ENCODE results near the gene CITED1. TPM values are rescaled to one million over a fixed set of nuclear protein-coding genes. Genes with fewer than 3 reads are reported as not detected.

CITED1 gene, protein sequence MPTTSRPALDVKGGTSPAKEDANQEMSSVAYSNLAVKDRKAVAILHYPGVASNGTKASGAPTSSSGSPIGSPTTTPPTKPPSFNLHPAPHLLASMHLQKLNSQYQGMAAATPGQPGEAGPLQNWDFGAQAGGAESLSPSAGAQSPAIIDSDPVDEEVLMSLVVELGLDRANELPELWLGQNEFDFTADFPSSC
- under 1 TPM in 1 of 2 donors, not detected in 1; 0.51 TPM for total RNA-seq

DNA sequence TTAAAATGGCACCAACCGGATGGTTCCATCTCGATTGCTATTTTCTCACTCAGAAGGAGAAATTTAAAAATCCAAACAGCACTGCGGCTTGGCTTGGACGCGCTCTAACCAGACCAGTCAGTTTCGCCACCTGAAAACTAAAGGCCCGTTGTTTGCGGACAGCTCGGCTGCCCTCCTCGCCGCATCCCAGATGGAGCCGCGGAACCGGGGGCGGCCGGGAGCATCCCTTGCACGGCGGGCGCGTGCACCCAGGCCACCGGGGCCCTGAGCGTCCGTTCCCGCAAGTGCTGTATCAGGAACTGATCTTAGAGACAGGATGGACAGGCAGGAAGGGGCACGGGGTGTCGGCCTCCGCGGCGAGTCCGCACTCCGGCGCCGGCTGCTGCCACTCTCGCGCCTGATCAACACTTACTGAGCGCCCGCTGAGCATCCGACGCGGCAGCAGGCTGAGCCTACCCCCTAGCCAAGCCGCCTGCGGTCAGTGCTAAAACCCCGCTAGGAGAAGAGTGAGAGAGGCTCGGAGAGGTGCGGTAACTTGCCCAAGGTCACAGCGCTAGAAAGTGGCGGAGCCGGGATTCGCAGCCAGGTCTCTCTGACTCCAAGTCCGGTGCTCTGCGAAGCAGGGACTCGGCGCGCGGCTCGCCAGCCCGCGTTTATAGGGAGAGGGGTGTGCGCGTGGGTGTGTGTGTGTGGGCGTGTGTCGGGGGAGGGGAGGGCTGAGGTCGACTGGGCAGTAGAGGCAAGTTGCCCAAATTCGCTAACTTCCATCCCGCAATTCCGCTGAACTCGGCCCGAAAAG lies at the start of gene CITED1:
Gene CITED1 (minus strand): TSS at position 629 of the 799 bp plus-strand sequence. CDS start 3,045 bp downstream, outside the sequence.
- H3K4me1 ChIP-seq, result peaks cover 0 to 38% of the 10 kb centered on the region in 2 donors
- H3K9me3 ChIP-seq, result no peaks in the 10 kb centered on the region
- H3K4me3 ChIP-seq, result peak within 1 kb of the TSS; percentile 47 to 56
- H3K27me3 ChIP-seq, result peaks cover 13 to 32% of the 10 kb centered on the region in 2 donors
- TF ChIP-seq, protein P1, sequence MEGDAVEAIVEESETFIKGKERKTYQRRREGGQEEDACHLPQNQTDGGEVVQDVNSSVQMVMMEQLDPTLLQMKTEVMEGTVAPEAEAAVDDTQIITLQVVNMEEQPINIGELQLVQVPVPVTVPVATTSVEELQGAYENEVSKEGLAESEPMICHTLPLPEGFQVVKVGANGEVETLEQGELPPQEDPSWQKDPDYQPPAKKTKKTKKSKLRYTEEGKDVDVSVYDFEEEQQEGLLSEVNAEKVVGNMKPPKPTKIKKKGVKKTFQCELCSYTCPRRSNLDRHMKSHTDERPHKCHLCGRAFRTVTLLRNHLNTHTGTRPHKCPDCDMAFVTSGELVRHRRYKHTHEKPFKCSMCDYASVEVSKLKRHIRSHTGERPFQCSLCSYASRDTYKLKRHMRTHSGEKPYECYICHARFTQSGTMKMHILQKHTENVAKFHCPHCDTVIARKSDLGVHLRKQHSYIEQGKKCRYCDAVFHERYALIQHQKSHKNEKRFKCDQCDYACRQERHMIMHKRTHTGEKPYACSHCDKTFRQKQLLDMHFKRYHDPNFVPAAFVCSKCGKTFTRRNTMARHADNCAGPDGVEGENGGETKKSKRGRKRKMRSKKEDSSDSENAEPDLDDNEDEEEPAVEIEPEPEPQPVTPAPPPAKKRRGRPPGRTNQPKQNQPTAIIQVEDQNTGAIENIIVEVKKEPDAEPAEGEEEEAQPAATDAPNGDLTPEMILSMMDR (IDR thresholded peaks at IDR 0.05), result no peak
- H3K27ac ChIP-seq, result no peak within 1 kb of the TSS
- DNase-seq (ENCODE audit: low spot score), result no peak
- no peaks in the 10 kb centered on the region for H3K36me3 ChIP-seq

DNA sequence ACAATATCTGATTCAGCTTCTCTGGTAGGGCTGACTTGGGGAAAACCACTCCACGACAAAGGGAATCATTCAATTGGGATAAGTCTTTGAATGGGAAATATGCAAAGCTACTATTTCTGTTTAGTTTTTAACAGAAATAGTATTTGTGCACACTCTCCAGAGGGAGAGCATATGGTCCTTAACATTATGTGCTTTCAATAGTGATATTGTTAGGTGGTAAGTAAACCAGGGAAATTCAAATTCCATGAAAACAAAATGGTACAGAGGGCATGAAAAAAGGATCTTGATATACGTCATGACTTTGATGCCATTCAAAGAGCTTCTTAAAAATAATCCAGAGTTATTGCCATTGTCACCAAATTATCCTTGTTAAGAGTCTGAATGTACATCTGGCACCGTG lies 47.1 kb upstream of the CITED1 start:
- TF ChIP-seq, protein P1 (IDR thresholded peaks at IDR 0.05), result no peak
- no peak for DNase-seq (ENCODE audit: low spot score)
- no peaks in the 10 kb centered on the region for H3K9me3 ChIP-seq
- H3K4me3 ChIP-seq, result no peak overlapping the region
- H3K36me3 ChIP-seq, result no peaks in the 10 kb centered on the region
- H3K27ac ChIP-seq, result no peak overlapping the region
- H3K27me3 ChIP-seq, result no peaks in the 10 kb centered on the region
- H3K4me1 ChIP-seq, result no peaks in the 10 kb centered on the region

DNA sequence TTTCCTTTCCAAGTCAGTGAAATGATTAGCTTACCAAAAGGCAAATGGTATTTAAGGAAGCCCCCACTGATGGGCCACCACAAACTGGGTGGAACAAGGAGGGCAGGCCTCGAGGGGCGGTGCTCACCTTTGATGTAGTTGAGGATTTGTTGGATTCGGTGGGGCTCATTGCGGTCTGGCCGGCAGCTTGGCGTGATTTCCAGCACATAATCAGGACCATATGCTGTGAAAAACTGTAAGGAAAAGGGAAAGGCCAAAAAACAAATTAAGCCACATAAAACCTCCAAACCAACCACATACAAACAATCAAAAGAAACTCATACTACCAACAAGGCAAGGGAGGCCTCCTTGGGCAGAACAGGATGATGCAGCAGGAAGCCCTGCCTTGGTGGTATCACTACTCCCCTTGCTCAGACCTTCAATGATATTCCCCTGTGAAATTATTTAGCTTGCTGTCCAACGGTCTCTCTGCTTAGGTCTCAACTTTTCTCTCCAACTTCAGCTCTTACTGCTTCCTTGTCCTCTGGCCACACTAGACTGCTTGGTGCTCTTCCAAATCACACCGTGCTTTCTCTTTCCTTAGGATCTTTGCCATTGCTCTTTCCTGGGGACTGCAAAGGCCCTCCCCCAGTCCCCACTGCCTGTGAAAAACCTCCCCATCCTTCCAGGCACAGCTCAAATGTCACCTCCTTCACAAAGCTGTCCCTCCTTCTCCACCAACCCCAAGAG lies 46.1 kb upstream of the CITED1 start:
- H3K36me3 ChIP-seq, result no peaks in the 10 kb centered on the region
- TF ChIP-seq, protein P1 (IDR thresholded peaks at IDR 0.05), result no peak
- H3K9me3 ChIP-seq, result no peaks in the 10 kb centered on the region
- no peak for DNase-seq (ENCODE audit: low spot score)
- no peak overlapping the region for H3K4me3 ChIP-seq
- H3K27ac ChIP-seq, result no peak overlapping the region
- H3K4me1 ChIP-seq, result no peaks in the 10 kb centered on the region
- no peaks in the 10 kb centered on the region for H3K27me3 ChIP-seq

DNA sequence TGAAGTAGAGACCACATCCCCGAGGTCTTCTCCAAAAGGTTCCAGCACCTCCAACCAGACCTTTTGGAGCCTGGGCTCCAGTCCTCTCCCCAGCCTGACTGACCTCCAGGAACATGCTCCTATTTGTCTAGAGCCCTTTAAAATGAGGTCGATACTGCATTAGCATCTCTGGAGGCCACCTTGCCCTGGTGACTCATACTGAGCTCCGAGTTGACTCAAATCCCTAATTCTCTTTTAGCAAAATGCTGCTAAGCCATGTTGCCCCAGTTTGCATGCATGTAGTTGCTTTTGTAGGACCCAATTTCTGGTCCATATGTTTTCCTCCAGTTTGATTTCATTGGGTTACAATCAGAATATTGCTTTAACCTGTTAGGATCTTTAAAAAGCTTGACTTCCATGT lies 43.5 kb upstream of the CITED1 start:
- H3K27me3 ChIP-seq, result no peaks in the 10 kb centered on the region
- H3K4me1 ChIP-seq, result no peaks in the 10 kb centered on the region
- TF ChIP-seq, protein P1 (IDR thresholded peaks at IDR 0.05), result no peak
- H3K27ac ChIP-seq, result no peak overlapping the region
- H3K9me3 ChIP-seq, result no peaks in the 10 kb centered on the region
- no peak overlapping the region for H3K4me3 ChIP-seq
- H3K36me3 ChIP-seq, result no peaks in the 10 kb centered on the region
- no peak for DNase-seq (ENCODE audit: low spot score)

DNA sequence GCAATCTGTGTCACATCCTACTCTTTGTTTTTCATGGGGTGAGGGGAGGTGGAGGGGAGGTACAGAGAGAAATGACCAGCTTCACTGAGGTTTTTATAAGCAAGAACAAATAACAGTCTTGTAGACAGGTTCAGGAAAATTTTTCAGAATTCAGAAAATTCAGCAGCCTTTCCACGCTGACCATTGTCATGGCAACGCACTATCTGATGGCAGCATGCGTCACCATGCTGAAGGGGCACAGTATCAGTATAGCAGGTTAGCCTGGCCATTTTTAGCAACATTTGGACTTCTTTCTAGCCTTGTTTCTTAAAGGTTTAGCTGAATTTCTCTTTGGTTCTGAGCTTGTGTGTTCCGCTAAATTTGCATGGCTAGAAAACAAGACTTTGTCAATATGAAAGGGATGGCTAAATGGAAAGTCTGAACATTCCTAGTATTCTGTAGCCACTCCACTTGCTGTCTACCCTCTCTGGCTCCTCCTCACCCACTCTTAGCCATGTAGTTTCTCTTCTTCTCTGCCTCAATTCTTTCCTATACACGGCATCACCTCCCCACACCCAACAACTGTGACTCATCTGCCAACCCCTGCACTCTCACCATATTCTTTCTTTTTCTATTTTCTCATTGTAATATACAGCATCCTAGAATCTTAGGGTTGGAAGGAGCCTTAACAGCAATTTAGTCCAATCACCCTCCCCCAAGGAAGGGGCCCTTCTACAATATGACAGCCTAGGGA lies 42.7 kb upstream of the CITED1 start:
- Histone ChIP-seq H3K27ac (no peak overlapping the region), H3K4me1 (no peaks in the 10 kb centered on the region), H3K36me3 (no peaks in the 10 kb centered on the region), H3K9me3 (no peaks in the 10 kb centered on the region), H3K4me3 (no peak overlapping the region), H3K27me3 (no peaks in the 10 kb centered on the region)
- TF ChIP-seq, protein P1 (IDR thresholded peaks at IDR 0.05), result no peak
- no peak for DNase-seq (ENCODE audit: low spot score)

All from right atrium auricular region (tissue), 2 donors.